GM06990 (cell line): ENCODE data around the gene SLC25A51.

Experiments used
- DNase-seq: peaks from one replicate; pipeline ENCODE4 v3.0.0-alpha.2; 2011; ENCODE audit not compliant: insufficient read length; ENCODE audit errors: extremely low read depth
- H3K27me3 ChIP-seq: replicated peaks from 2 replicates; pipeline ENCODE4 v1.6.0; 2011; ENCODE audit warnings: low read length; ENCODE audit not compliant: control insufficient read depth, insufficient read depth
- H3K36me3 ChIP-seq: 2 replicates; pipeline ENCODE4 v1.5.1; 2011; ENCODE audit warnings: low read length; ENCODE audit not compliant: control insufficient read depth, insufficient read depth
- H3K4me3 ChIP-seq: replicated peaks from 2 replicates; pipeline ENCODE4 v1.5.1; 2011; ENCODE audit warnings: low read depth, mild to moderate bottlenecking, control low read depth, low read length
- TF ChIP-seq, protein P1 (sequence below): IDR thresholded peaks from 2 replicates; pipeline ENCODE4 v1.5.1; 2011; ENCODE audit warnings: low read length, control low read depth, mild to moderate bottlenecking, inconsistent platforms; ENCODE audit not compliant: insufficient read depth, poor library complexity, severe bottlenecking

Gene SLC25A51

GRCh38 chr9:37870081-37870798 lies 33.7 kb downstream of the SLC25A51 start:
- H3K36me3 ChIP-seq, result no peaks in the 10 kb centered on the region
- no peak for DNase-seq
- TF ChIP-seq, protein P1, sequence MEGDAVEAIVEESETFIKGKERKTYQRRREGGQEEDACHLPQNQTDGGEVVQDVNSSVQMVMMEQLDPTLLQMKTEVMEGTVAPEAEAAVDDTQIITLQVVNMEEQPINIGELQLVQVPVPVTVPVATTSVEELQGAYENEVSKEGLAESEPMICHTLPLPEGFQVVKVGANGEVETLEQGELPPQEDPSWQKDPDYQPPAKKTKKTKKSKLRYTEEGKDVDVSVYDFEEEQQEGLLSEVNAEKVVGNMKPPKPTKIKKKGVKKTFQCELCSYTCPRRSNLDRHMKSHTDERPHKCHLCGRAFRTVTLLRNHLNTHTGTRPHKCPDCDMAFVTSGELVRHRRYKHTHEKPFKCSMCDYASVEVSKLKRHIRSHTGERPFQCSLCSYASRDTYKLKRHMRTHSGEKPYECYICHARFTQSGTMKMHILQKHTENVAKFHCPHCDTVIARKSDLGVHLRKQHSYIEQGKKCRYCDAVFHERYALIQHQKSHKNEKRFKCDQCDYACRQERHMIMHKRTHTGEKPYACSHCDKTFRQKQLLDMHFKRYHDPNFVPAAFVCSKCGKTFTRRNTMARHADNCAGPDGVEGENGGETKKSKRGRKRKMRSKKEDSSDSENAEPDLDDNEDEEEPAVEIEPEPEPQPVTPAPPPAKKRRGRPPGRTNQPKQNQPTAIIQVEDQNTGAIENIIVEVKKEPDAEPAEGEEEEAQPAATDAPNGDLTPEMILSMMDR, result no peak
- H3K4me3 ChIP-seq, result no peak overlapping the region
- no peaks in the 10 kb centered on the region for H3K27me3 ChIP-seq

- no peak for DNase-seq
- Histone ChIP-seq H3K36me3 (peaks cover 11% of the 10 kb centered on the region), H3K4me3 (no peak overlapping the region), H3K27me3 (no peaks in the 10 kb centered on the region)
- TF ChIP-seq, protein P1, result no peak
Measured at GRCh38 chr9:37862530-37862929, 41.4 kb downstream of the SLC25A51 start.

DNA sequence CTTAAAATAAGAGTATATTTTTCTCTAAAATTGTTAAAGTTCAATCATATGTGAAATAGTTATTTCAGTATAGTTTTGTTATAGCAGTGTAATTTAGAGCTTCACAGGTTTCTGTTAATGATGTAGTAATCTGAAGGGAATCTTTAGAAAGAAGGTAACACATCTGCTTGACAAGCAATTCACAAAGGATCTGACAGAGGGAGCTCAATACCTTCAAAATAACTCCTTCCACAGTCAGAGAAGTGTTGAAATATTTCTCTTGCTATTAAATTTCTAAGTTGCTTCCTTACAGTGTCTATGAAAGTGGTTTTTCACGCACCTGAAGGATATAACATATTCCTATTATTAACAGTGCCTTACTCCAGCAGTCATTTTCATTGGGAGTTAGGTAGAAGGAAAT lies 44.9 kb downstream of the SLC25A51 start:
- no peak for DNase-seq
- Histone ChIP-seq H3K27me3 (no peaks in the 10 kb centered on the region), H3K36me3 (peaks cover 11% of the 10 kb centered on the region), H3K4me3 (no peak overlapping the region)
- TF ChIP-seq, protein P1, result no peak

DNA sequence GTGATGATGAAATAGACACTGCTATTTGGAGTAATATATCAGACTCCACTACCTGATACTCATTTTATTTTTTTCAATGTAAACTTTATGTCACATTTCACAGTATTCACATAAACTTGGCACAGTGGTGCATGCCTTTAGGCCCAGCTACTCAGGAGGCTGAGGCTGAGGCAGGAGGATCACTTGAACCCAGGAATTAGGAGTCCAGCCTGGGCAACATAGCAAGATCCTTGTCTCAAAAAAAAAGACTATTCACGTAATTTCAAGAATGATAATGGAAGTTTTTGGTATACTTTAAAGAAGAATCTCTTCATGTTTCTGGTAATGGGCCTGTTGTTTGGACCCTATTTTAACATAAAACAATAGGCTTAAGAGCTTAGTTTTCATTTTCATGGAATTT lies 47.4 kb downstream of the SLC25A51 start:
- H3K27me3 ChIP-seq, result no peaks in the 10 kb centered on the region
- DNase-seq, result no peak
- TF ChIP-seq, protein P1, result no peak
- peaks cover 6% of the 10 kb centered on the region for H3K36me3 ChIP-seq
- no peak overlapping the region for H3K4me3 ChIP-seq

- no peak for DNase-seq
- no peaks in the 10 kb centered on the region; the same call in 1 of the 2 replicates for H3K36me3 ChIP-seq
- TF ChIP-seq, protein P1, result no peak
- no peak overlapping the region for H3K4me3 ChIP-seq
- no peaks in the 10 kb centered on the region for H3K27me3 ChIP-seq
Measured at GRCh38 chr9:37852222-37852621, 51.7 kb downstream of the SLC25A51 start.
